ENCODE measurements around the gene IQGAP2. TPM values are rescaled to one million over a fixed set of nuclear protein-coding genes. Genes with fewer than 3 reads are reported as not detected.

Gene IQGAP2
- total and polyA plus RNA-seq, 5 donors from 2014 or later: 53.9 to 214 (median 61.4) TPM

GRCh38 chr5:76555717-76556116, 152.6 kb downstream of the IQGAP2 start:
- H3K27ac ChIP-seq (ENCODE audit: insufficient read depth, low read length, poor library complexity, severe bottlenecking): no peak overlapping the region
- H3K4me3 Mint-ChIP-seq: no peak overlapping the region

GRCh38 chr5:76556511-76557221, 153.6 kb downstream of the IQGAP2 start:
- H3K27me3 Mint-ChIP-seq: no peaks in the 10 kb centered on the region
- peaks cover 0 to 1% (median 0%) of the 10 kb centered on the region in 7 donors for H3K9me3 Mint-ChIP-seq
- Histone ChIP-seq H3K27me3 (ENCODE audit: control insufficient read depth, insufficient read depth, low read length) (no peaks in the 10 kb centered on the region), H3K9me3 (ENCODE audit: control insufficient read depth in 2 of 2, low read length in 2 of 2) (no peaks in the 10 kb centered on the region), H3K4me3 (ENCODE audit: low read depth, low read length) (no peak overlapping the region), H3K27ac (ENCODE audit: insufficient read depth, low read length, poor library complexity, severe bottlenecking) (peak overlapping the region; percentile 15), H3K36me3 (ENCODE audit: control insufficient read depth, insufficient read depth, low read length) (peaks cover 16% of the 10 kb centered on the region), H3K4me1 (ENCODE audit: control insufficient read depth, insufficient read depth, low read length, poor library complexity, severe bottlenecking) (peaks cover 13% of the 10 kb centered on the region)
- peaks cover 40% of the 10 kb centered on the region for H3K36me3 Mint-ChIP-seq
- ATAC-seq (ENCODE audit: low read depth in 2 of 2) (peak in 1 of 2 donors; percentile 48), DNase-seq (no peak)
- H3K4me1 Mint-ChIP-seq: peaks cover 29 to 79% (median 58%) of the 10 kb centered on the region in 4 donors
- H3K4me3 Mint-ChIP-seq: peak overlapping the region in 1 of 4 donors; percentile 4
- H3K27ac Mint-ChIP-seq: peak overlapping the region; percentile 80 to 86 (median 80)

More at GRCh38 chr5:76555717-76556116, 152.6 kb downstream of the IQGAP2 start:
- Histone ChIP-seq H3K27me3 (ENCODE audit: control insufficient read depth, insufficient read depth, low read length) (no peaks in the 10 kb centered on the region), H3K9me3 (ENCODE audit: control insufficient read depth in 2 of 2, low read length in 2 of 2) (no peaks in the 10 kb centered on the region), H3K4me3 (ENCODE audit: low read depth, low read length) (no peak overlapping the region), H3K36me3 (ENCODE audit: control insufficient read depth, insufficient read depth, low read length) (peaks cover 16% of the 10 kb centered on the region), H3K4me1 (ENCODE audit: control insufficient read depth, insufficient read depth, low read length, poor library complexity, severe bottlenecking) (peaks cover 13% of the 10 kb centered on the region)
- peak overlapping the region in 2 of 3 donors; percentile 18 to 80 for H3K27ac Mint-ChIP-seq
- no peaks in the 10 kb centered on the region for H3K27me3 Mint-ChIP-seq
- peaks cover 0 to 1% (median 0%) of the 10 kb centered on the region in 7 donors for H3K9me3 Mint-ChIP-seq
- ATAC-seq (ENCODE audit: low read depth in 2 of 2) (no peak), DNase-seq (no peak)
- peaks cover 40% of the 10 kb centered on the region for H3K36me3 Mint-ChIP-seq
- peaks cover 27 to 74% (median 53%) of the 10 kb centered on the region in 4 donors for H3K4me1 Mint-ChIP-seq

GRCh38 chr5:76560952-76561891, 158.1 kb downstream of the IQGAP2 start:
- Mint-ChIP-seq H3K27ac (peak overlapping the region in 2 of 3 donors; percentile 41 to 69), H3K27me3 (no peaks in the 10 kb centered on the region), H3K4me1 (peaks cover 17 to 50% (median 41%) of the 10 kb centered on the region in 4 donors), H3K36me3 (peaks cover 56% of the 10 kb centered on the region), H3K4me3 (no peak overlapping the region), H3K9me3 (peaks cover 0 to 1% (median 0%) of the 10 kb centered on the region in 7 donors)
- no peak overlapping the region for H3K4me3 ChIP-seq (ENCODE audit: low read depth, low read length)
- DNase-seq (no peak), ATAC-seq (ENCODE audit: low read depth in 2 of 2) (no peak)
- no peaks in the 10 kb centered on the region for H3K9me3 ChIP-seq (ENCODE audit: control insufficient read depth in 2 of 2, low read length in 2 of 2)
- H3K4me1 ChIP-seq (ENCODE audit: control insufficient read depth, insufficient read depth, low read length, poor library complexity, severe bottlenecking): peaks cover 7% of the 10 kb centered on the region
- no peak overlapping the region for H3K27ac ChIP-seq (ENCODE audit: insufficient read depth, low read length, poor library complexity, severe bottlenecking)
- H3K36me3 ChIP-seq (ENCODE audit: control insufficient read depth, insufficient read depth, low read length): peaks cover 54% of the 10 kb centered on the region
- H3K27me3 ChIP-seq (ENCODE audit: control insufficient read depth, insufficient read depth, low read length): no peaks in the 10 kb centered on the region

- Histone ChIP-seq H3K4me3 (ENCODE audit: low read depth, low read length) (no peak overlapping the region), H3K27me3 (ENCODE audit: control insufficient read depth, insufficient read depth, low read length) (no peaks in the 10 kb centered on the region), H3K4me1 (ENCODE audit: control insufficient read depth, insufficient read depth, low read length, poor library complexity, severe bottlenecking) (peaks cover 2% of the 10 kb centered on the region), H3K36me3 (ENCODE audit: control insufficient read depth, insufficient read depth, low read length) (peaks cover 60% of the 10 kb centered on the region), H3K9me3 (ENCODE audit: control insufficient read depth in 2 of 2, low read length in 2 of 2) (no peaks in the 10 kb centered on the region), H3K27ac (ENCODE audit: insufficient read depth, low read length, poor library complexity, severe bottlenecking) (no peak overlapping the region)
- peaks cover 56% of the 10 kb centered on the region for H3K36me3 Mint-ChIP-seq
- ATAC-seq (ENCODE audit: low read depth in 2 of 2) (no peak), DNase-seq (no peak)
- H3K4me1 Mint-ChIP-seq: peaks cover 22 to 48% (median 40%) of the 10 kb centered on the region in 4 donors
- H3K27me3 Mint-ChIP-seq: no peaks in the 10 kb centered on the region
- peaks cover 0 to 1% (median 0%) of the 10 kb centered on the region in 7 donors for H3K9me3 Mint-ChIP-seq
- no peak overlapping the region for H3K4me3 Mint-ChIP-seq
- peak overlapping the region in 2 of 3 donors; percentile 83 to 84 for H3K27ac Mint-ChIP-seq
These were observed 158.9 kb downstream of the IQGAP2 start for GRCh38 chr5:76561959-76562358.

GRCh38 chr5:76565009-76565408, 161.9 kb downstream of the IQGAP2 start:
- Mint-ChIP-seq H3K36me3 (peaks cover 37% of the 10 kb centered on the region), H3K4me3 (no peak overlapping the region), H3K27me3 (no peaks in the 10 kb centered on the region), H3K27ac (peak overlapping the region; percentile 14 to 79 (median 63)), H3K9me3 (no peaks in the 10 kb centered on the region), H3K4me1 (peaks cover 17 to 52% (median 40%) of the 10 kb centered on the region in 4 donors)
- ATAC-seq (ENCODE audit: low read depth in 2 of 2) (no peak), DNase-seq (no peak)
- Histone ChIP-seq H3K27me3 (ENCODE audit: control insufficient read depth, insufficient read depth, low read length) (no peaks in the 10 kb centered on the region), H3K36me3 (ENCODE audit: control insufficient read depth, insufficient read depth, low read length) (peaks cover 61% of the 10 kb centered on the region), H3K4me1 (ENCODE audit: control insufficient read depth, insufficient read depth, low read length, poor library complexity, severe bottlenecking) (no peaks in the 10 kb centered on the region), H3K4me3 (ENCODE audit: low read depth, low read length) (no peak overlapping the region), H3K9me3 (ENCODE audit: control insufficient read depth in 2 of 2, low read length in 2 of 2) (no peaks in the 10 kb centered on the region), H3K27ac (ENCODE audit: insufficient read depth, low read length, poor library complexity, severe bottlenecking) (no peak overlapping the region)

GRCh38 chr5:76570153-76570552, 167.1 kb downstream of the IQGAP2 start:
- peaks cover 18 to 52% (median 35%) of the 10 kb centered on the region in 4 donors for H3K4me1 Mint-ChIP-seq

GRCh38 chr5:76571559-76571958, 168.5 kb downstream of the IQGAP2 start:
- H3K27me3 ChIP-seq (ENCODE audit: control insufficient read depth, insufficient read depth, low read length): no peaks in the 10 kb centered on the region
- Mint-ChIP-seq H3K27me3 (no peaks in the 10 kb centered on the region), H3K36me3 (peaks cover 26% of the 10 kb centered on the region), H3K4me3 (no peak overlapping the region), H3K27ac (peak overlapping the region in 2 of 3 donors; percentile 60 to 73), H3K4me1 (peaks cover 9 to 43% (median 30%) of the 10 kb centered on the region in 4 donors), H3K9me3 (no peaks in the 10 kb centered on the region)
- no peak overlapping the region for H3K4me3 ChIP-seq (ENCODE audit: low read depth, low read length)
- DNase-seq: peak in 1 of 3 donors; percentile 20
- H3K9me3 ChIP-seq (ENCODE audit: control insufficient read depth in 2 of 2, low read length in 2 of 2): no peaks in the 10 kb centered on the region
- H3K4me1 ChIP-seq (ENCODE audit: control insufficient read depth, insufficient read depth, low read length, poor library complexity, severe bottlenecking): no peaks in the 10 kb centered on the region
- H3K27ac ChIP-seq (ENCODE audit: insufficient read depth, low read length, poor library complexity, severe bottlenecking): no peak overlapping the region
- ATAC-seq (ENCODE audit: low read depth in 2 of 2): no peak
- H3K36me3 ChIP-seq (ENCODE audit: control insufficient read depth, insufficient read depth, low read length): peaks cover 54% of the 10 kb centered on the region

More at GRCh38 chr5:76570153-76570552, 167.1 kb downstream of the IQGAP2 start:
- no peak overlapping the region for H3K4me3 Mint-ChIP-seq
- Histone ChIP-seq H3K9me3 (ENCODE audit: control insufficient read depth in 2 of 2, low read length in 2 of 2) (no peaks in the 10 kb centered on the region), H3K4me3 (ENCODE audit: low read depth, low read length) (no peak overlapping the region), H3K36me3 (ENCODE audit: control insufficient read depth, insufficient read depth, low read length) (peaks cover 55% of the 10 kb centered on the region), H3K4me1 (ENCODE audit: control insufficient read depth, insufficient read depth, low read length, poor library complexity, severe bottlenecking) (no peaks in the 10 kb centered on the region), H3K27me3 (ENCODE audit: control insufficient read depth, insufficient read depth, low read length) (no peaks in the 10 kb centered on the region), H3K27ac (ENCODE audit: insufficient read depth, low read length, poor library complexity, severe bottlenecking) (no peak overlapping the region)
- DNase-seq: no peak
- H3K9me3 Mint-ChIP-seq: no peaks in the 10 kb centered on the region
- peaks cover 34% of the 10 kb centered on the region for H3K36me3 Mint-ChIP-seq
- no peaks in the 10 kb centered on the region for H3K27me3 Mint-ChIP-seq
- H3K27ac Mint-ChIP-seq: peak overlapping the region in 2 of 3 donors; percentile 11 to 54
- ATAC-seq (ENCODE audit: low read depth in 2 of 2): no peak
